ENCODE data around the gene GATAD2A. TPM values are rescaled to one million over a fixed set of nuclear protein-coding genes. Genes with fewer than 3 reads are reported as not detected.

The GATAD2A gene
- total RNA-seq, 1 donor from 2014 or later, result 304 TPM

- no peak overlapping the region for H3K4me3 ChIP-seq (ENCODE audit: low read depth, low read length)
- H3K36me3 ChIP-seq (ENCODE audit: control insufficient read depth, insufficient read depth, low read length), result no peaks in the 10 kb centered on the region
- no peak for TF ChIP-seq CTCF (IDR thresholded peaks at IDR 0.05; ENCODE audit: insufficient read depth, low read length, poor library complexity, severe bottlenecking)
- DNase-seq (ENCODE audit: low read depth), result no peak
- no peaks in the 10 kb centered on the region for H3K27me3 ChIP-seq (ENCODE audit: control insufficient read depth, insufficient read depth, low read length)
Observed at GRCh38 chr19:19502281-19502680, 96.8 kb downstream of the GATAD2A start.

GRCh38 chr19:19502808-19503602 lies 97.5 kb downstream of the GATAD2A start:
- Histone ChIP-seq H3K4me3 (ENCODE audit: low read depth, low read length) (no peak overlapping the region), H3K27me3 (ENCODE audit: control insufficient read depth, insufficient read depth, low read length) (no peaks in the 10 kb centered on the region), H3K36me3 (ENCODE audit: control insufficient read depth, insufficient read depth, low read length) (no peaks in the 10 kb centered on the region)
- no peak for TF ChIP-seq CTCF (IDR thresholded peaks at IDR 0.05; ENCODE audit: insufficient read depth, low read length, poor library complexity, severe bottlenecking)
- no peak for DNase-seq (ENCODE audit: low read depth)

GRCh38 chr19:19504754-19505668 lies 99.5 kb downstream of the GATAD2A start:
- no peak overlapping the region for H3K4me3 ChIP-seq (ENCODE audit: low read depth, low read length)
- no peak for TF ChIP-seq CTCF (IDR thresholded peaks at IDR 0.05; ENCODE audit: insufficient read depth, low read length, poor library complexity, severe bottlenecking)
- no peak for DNase-seq (ENCODE audit: low read depth)
- no peaks in the 10 kb centered on the region for H3K36me3 ChIP-seq (ENCODE audit: control insufficient read depth, insufficient read depth, low read length)
- H3K27me3 ChIP-seq (ENCODE audit: control insufficient read depth, insufficient read depth, low read length), result no peaks in the 10 kb centered on the region

- TF ChIP-seq CTCF (IDR thresholded peaks at IDR 0.05; ENCODE audit: insufficient read depth, low read length, poor library complexity, severe bottlenecking), result no peak
- no peaks in the 10 kb centered on the region for H3K36me3 ChIP-seq (ENCODE audit: control insufficient read depth, insufficient read depth, low read length)
- no peak for DNase-seq (ENCODE audit: low read depth)
Observed at GRCh38 chr19:19505669-19506326, 100.3 kb downstream of the GATAD2A start.

GRCh38 chr19:19506592-19506991 lies 101.1 kb downstream of the GATAD2A start:
- no peak for TF ChIP-seq CTCF (IDR thresholded peaks at IDR 0.05; ENCODE audit: insufficient read depth, low read length, poor library complexity, severe bottlenecking)
- H3K4me3 ChIP-seq (ENCODE audit: low read depth, low read length), result no peak overlapping the region
- no peak for DNase-seq (ENCODE audit: low read depth)
- no peaks in the 10 kb centered on the region for H3K27me3 ChIP-seq (ENCODE audit: control insufficient read depth, insufficient read depth, low read length)
- no peaks in the 10 kb centered on the region for H3K36me3 ChIP-seq (ENCODE audit: control insufficient read depth, insufficient read depth, low read length)

More at GRCh38 chr19:19505669-19506326, 100.3 kb downstream of the GATAD2A start:
- Histone ChIP-seq H3K27me3 (ENCODE audit: control insufficient read depth, insufficient read depth, low read length) (no peaks in the 10 kb centered on the region), H3K4me3 (ENCODE audit: low read depth, low read length) (no peak overlapping the region)

Measured in kidney epithelial cell (primary cell).